HG02870 (cell line): ENCODE measurements around the gene RBM39.
A peak's percentile ranks its signal among the peaks of the same experiment; 100 is the strongest.
"Not testable (repeated sequence)": the region's sequence is repeated elsewhere in the genome, so short reads cannot be mapped to it uniquely, and the experiment has no call there.

Experiments used
- ATAC-seq: cut with Tn5 transposase; IDR thresholded peaks from one replicate; pipeline ENCODE4 v1.9.1; 2021; ENCODE audit warnings: mild to moderate bottlenecking, moderate library complexity; ENCODE audit not compliant: unreplicated experiment

RBM39 gene

DNA sequence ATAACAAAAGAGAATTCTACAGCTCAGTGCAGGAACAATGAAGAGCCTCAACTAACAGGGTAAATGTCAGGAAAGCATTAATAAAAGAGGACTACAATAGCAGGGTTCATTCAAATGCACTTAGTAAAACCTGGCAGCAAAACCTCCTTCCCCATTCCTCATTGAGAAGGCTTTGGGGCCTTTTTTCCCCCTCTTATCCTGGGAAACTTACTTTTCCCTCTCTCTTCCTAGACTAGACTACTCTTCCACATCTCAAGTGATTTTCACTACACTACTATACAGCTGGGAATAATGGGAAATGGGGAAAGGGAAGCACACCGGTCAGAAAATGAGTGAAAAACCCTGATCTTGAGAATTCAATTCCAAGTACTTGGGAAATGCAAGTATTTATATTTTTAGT, 32.8 kb downstream of the RBM39 start:
- ATAC-seq, result no peak

DNA sequence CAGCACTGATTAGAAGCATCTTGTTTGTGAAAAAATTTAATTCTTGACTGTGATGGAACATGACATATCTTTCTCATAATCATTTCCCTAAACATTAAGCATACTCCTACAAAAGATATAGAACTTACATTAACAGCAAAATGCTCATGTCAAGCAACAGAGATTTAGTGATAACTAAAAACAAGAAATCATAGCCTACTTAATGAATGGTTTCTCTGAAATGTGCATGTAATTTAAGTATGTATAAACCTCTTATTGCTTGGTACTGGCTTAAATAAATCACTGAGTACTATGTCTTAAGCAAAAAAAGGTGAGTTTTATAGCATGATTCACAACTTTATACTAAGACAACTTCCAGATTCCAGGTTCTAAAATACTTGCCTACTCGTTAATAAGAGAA, 33.6 kb downstream of the RBM39 start:
- no peak for ATAC-seq

DNA sequence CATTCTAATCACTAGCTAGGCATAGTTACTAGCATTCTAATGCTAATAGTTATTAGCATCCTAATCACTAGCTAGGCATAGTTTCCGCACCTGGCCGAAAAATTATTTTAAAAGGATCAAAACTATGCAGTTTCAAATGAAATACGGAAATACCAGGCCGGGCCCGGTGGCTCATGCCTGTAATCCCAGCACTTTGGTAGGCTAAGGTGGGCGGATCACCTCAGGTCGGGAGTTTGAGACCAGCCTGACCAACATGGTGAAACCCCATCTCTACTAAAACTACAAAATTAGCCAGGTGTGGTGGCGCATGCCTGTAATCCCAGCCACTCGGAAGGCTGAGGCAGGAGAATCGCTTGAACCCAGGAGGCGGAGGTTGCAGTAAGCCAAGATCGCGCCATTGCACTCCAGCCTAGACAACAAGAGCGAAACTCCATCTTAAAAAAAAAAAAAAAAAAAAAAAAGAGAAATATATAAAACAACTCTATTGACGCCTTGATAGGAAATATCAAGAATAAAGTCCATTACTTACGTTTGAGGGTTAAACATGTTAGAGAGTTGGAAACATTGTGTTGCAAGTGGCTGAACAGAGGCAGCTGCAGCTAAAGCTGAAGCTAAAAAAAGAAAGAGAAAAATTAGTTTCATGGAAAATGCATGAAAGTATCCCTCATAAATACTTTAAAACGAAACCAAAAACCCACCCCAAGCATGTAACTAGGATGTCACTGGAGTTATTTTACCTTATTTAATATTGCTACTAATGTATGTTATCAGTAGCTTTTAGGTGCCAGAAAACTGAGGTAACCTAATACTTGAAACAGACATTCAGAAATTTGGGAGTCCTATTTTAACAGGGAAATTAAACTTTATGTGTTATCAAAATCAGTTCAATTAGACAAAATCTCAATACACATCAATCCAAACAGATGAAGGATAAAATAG, 35.2 kb downstream of the RBM39 start:
- ATAC-seq, result not testable (repeated sequence)

DNA sequence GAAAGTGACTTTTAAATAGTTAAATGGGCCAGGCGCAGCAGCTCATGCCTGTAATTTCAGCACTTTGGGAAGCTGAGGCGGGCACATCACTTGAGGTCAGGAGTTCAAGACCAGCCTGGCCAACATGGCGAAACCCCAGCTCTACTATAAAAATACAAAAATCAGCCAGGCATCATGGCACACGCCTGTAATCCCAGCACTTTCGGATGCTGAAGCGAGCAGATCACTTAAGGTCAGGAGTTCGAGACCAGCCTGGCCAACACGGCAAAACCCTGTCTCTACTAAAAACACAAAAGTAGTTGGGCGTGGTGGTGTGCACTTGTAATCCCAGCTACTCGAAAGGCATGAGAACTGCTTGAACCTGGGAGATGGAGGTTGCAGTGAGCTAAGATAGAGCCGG, 36.2 kb downstream of the RBM39 start:
- ATAC-seq, result not testable (repeated sequence)

DNA sequence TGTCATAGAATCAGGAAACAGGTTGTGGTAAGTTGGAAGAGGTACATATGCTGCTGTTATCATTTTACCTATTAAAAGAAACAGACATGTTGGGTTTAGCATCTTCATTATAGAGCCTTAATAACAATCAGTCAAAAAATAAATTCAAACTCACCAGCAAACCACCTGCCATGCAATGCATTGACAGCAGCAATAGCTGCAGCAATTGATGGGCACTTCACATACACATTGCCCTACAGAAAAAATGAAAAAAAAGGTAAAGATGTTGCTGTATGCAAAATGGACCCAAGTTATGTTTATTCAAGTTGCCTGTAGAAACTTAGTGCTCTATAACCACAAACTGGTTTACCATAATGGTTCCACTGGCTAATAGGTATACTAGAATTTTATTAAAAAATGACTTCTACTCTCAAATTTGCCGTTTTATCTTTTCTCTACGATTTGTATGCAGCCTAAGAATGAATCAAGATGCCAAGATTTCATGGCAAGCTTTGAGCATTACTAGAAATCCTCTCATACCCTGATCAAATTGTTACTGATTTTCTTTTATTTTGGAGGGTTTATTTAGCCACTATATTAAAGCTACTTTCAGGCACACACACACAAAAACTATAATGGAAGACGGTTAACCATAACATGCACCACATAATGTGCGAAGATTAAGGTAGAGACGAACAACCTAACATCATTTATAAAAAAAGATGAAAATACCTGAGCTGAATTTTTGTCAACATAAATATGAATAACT, 37.4 kb downstream of the RBM39 start:
- ATAC-seq, result no peak

DNA sequence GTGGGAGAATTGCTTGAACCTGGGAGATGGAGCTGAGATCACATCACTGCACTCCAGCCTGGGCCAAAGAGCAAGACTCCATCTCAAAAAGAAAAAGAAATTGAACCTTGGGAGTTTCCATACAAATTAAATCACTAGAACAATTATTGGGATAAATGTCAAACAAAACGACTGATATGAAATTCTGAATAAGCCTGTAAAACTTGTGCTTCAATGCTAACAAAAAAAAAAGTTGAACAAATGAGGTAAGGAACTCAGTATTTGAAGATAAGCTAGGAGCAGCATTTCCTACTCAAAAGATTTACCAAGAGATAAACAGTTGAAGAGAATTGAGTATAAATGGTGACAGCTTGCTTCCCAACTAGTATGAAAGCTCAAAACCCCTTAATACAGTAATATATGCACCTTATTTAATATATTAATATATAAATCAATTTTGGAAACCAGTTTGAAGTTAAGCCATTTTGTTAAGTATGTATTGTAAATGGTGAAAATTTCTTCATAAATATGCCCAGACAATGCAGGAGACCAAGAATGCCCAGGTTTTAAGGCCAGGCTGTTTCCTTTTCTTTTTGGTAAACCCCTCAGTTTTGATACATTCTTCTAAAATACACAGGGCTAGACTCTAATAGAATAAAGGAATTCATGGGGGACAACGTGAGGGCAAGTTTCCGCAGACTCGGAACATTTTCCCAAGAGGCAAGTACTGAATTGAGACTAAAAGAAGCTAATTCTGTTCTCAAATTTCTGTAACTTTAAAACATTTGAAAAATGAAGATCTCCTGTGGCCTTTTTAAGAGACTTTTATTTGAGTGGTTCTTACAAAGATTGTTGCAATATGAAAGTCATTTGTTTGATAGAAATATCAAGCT, 39.0 kb downstream of the RBM39 start:
- no peak for ATAC-seq

DNA sequence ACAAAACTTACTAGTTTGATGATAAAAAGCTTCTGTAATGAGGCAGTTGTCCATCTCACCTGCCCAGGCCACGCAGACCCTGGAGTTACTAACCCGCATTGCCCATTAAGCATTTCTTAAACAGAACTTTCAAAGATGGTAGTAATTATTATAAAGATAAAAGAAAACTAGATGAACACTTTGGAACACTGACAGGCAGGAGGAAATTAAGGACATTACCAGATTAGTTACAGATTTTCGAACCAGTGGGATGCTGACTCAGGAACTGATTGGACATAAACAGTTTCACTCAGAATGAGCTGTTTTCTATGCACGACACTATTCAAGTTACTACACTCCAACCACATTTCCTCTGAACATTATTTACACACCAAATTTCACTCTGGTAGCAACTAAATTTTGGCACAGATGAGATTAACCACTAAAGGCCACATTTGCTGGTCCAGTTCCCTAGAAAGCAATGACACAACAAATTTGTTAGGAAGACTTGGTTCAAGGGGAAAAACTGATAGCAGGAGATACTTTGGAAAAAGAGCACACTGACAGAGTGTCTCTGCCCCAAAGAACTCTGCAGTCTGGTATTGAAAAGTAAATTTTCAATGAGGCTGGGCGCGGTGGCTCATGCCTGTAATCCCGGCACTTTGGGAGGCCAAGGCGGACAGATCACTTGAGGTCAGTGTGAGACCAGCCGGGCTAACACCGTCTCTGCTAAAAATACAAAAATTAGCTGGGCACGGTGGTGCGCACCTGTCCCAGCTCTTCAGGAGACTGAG, 39.8 kb downstream of the RBM39 start:
- no peak for ATAC-seq

DNA sequence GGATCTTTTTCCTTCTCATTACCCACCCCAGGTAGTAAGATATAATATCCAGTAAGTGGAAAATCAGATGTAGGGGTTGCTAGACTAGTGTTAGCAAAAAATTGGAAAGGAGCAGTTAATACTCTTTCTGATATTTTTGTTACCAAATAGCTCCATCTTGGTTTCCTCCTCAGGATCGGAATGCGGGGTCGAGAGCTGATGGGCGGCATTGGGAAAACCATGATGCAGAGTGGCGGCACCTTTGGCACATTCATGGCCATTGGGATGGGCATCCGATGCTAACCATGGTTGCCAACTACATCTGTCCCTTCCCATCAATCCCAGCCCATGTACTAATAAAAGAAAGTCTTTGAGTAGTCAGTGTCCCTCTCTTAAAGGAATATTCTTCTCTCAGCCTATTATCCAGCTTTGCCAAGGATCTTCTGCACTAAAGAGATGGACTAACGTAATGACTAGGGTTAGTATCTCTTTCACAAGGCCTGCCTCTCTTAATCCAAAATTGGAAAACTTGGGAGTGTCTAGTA, 41.4 kb downstream of the RBM39 start:
- no peak for ATAC-seq

DNA sequence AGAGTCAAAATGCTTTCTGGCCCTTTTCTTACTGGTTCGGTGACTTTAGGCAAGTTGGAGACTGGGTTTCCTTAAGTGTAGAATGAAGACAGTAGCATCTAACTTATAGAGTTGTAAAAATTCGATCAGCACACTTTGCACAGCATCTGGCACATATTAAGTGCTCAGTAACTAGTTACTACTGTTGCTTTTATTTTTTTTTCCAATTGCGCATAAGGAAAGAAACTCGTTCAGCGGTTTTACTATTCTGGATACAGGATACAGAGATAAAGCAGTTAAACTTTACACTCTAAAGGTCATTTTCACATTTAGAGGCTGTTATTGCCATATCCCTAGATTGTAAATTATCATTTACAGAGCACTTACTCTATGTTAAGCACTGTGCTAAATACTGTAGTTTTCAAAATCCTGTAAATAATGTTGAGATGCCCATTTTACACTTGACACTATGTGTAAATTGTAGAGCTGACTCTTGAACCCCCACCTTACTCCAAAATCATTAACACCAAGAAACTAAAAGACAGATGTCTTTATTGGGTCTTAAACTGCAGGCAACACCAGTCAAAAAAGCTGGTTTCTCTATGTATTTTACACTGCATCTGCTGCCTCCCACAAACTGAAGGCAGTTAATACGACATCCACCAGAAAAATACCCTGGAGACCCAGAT, 42.0 kb downstream of the RBM39 start:
- no peak for ATAC-seq

DNA sequence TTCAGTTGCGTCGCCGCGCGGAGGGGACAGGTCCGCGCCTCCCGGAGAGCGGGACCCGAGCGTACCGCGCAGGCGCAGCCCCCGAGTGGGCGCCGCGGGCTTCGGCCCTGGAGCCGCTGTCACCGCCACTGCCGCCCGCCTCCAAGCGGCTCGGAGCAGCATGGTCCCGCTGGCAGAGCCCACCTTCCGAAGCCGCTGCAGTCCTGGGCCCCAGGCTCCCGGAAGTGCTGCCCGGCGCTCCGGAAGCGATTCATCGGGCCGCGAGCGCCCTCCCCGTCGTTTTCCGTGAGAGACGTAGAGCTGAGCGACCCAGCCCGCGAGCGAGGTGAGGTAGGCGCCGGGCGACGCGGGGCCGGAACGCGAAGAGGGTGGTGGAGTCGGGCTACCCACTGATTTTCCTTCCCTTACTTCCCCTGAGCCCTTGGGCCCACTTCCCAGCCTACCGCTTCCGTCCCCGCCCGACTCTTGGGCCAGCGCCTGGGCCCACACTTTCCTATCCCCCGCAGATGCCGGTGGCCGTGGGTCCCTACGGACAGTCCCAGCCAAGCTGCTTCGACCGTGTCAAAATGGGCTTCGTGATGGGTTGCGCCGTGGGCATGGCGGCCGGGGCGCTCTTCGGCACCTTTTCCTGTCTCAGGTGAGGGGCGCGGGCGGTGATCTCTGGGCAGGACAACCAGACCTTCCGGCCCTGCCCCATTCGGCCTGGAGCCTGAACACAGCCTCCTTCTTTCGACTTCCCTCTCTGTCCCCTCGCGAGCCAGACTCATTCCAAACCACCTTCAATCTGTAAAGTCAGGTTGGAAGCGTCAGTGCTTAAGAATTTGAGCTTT, 42.7 kb downstream of the RBM39 start, which contains the start of the genes NFS1 and ROMO1:
Gene NFS1, minus strand, starts transcription at position 226 of the 830 bp plus-strand sequence. Its CDS starts 64 bp downstream, at position 162.
Gene ROMO1, plus strand, starts transcription at position 279 of the 830 bp plus-strand sequence. Its CDS starts 228 bp downstream, at position 507.
- peak; percentile 55 for ATAC-seq

DNA sequence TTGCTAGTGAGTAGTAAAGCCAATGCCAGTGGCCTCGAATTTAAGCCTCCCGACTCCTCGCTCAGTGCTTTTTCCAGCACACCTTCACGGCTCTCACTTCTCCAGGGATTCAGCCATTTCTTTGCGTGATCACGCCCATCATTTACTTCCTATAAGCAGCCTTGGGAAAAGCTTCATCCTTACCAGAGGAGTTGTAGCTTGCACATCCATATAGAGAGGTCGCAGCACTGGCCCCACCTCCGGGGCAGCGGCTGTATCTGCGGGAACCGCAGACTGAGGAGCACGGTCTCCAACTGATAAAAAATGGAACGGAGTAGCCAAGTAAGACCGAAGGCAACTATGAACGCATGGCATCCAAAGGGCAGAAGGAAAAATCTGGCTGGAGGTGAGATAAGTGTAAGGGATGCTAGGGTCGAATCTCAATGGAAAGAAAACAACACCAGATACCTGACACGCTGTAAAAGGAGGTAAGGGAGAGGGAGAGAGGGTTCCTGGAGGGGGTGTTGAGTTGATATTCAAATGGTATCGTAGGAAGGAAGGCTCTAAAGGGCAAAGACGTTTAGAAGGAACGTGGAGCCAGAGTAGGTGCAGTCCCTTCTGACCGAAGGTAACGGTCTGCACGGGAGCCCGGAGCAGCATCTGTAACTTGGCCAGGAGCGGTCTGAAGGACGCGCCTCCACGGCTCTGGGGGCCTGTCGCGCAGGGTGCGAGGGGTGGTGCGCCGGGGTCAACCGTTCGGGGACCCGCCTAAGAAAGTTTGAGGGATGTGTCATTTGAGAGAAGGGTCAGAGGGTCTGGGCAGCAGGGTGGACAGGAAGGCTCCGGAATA, 43.5 kb downstream of the RBM39 start:
- no peak for ATAC-seq

DNA sequence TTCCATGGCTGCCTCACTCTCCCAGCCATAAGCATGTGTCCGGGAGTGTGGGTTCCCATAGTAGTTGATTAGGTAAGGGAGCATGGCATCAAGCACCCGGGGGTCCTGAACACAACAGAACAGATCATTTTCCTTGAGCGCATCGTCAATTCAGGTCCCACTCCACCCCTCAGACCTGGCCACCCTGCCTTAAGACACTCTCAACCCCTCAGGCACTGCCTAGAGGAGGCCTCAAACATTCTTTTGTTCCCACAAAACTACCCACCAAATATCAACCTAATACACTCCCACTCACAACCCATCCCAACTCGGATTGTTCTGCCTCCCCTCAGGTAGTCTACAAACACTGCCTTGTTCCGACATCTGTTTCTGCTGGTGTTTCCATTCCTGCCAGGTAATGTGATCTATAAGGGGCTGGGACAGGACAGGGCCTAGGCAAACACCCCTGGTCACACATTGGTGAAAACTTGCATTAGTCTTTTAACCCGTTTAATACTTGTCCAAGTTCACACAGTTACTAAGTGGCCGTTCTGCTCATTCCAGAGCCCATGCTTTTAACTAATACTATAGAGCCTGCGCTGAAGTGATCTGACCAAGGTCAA, 44.3 kb downstream of the RBM39 start:
- ATAC-seq, result no peak

DNA sequence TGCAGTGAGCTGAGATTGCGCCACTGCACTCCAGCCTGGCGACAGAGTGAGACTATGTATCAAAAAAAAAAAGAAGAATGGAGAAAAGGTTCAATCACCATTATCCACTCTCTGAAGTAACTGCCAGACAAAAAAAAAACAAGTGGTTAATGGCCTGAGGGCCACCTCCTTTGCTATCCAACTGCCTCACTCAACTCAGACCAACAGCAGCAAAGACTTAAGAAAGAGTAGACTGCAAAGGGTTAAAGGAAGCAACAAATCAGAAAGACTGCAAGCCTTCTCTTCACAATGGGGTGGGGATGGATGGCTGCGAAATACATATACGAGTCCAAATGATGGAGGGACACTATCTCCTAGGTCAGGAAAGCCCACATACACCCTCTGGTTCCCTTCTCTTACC, 46.1 kb downstream of the RBM39 start:
- ATAC-seq, result no peak

DNA sequence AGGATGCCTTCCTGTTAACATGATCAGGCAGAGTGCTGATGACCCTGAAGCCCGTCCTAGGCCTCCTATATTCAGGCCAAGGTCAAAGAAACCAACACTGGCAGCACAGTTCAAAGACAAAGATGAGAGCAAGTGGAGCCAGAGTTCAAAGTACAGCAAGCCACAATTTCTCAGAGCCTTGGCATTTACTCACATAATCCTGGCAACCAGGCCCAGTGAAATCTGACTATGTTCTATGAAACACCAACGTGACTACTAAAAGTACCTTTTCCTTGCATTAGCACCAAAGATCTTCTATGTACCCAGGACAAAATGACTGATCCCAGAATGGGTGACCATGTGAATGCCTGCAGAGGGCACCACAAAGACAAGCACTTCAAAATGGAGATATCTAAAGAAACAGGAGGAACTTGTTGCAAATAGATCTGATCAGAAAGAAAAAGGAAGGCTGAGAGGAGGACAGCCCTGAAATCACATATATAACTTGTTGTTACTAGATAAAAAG, 46.8 kb downstream of the RBM39 start:
- ATAC-seq, result no peak

DNA sequence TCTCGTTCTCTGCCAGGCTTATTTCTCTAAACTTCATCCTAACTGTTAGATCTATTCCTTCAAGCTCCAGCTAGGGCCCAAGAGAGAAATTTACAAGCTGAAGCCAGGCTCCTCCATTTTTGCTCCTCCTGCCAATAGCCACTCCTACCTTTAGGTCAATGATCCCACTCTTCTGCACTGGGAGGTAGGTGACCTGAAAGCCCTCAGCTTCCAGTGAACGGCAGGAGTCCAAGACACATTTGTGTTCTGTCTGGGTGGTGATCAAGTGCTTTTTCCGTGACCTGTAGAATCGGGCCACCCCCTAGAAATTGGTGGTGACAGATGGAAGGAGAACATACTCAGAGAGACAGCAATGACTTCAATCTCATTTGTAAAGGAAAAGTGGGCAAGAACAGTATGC, 51.8 kb downstream of the RBM39 start:
- ATAC-seq, result no peak

DNA sequence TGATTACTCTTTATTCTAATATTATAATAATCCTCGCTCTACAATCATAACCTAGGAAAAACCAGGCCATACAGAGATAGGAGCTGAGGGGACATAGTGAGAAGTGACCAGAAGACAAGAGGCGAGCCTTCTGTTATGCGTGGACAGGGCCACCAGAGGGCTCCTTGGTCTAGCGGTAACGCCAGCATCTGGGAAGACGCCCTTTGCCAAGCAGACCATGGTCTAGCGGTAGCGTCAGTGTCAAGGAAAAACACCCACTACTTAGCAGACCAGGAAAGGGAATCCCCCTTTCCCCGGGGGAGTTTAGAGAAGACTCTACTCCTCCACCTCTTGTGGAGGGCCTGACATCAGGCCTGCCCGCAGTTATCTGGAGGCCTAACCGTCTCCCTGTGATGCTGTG, 55.2 kb downstream of the RBM39 start:
- ATAC-seq, result not testable (repeated sequence)

DNA sequence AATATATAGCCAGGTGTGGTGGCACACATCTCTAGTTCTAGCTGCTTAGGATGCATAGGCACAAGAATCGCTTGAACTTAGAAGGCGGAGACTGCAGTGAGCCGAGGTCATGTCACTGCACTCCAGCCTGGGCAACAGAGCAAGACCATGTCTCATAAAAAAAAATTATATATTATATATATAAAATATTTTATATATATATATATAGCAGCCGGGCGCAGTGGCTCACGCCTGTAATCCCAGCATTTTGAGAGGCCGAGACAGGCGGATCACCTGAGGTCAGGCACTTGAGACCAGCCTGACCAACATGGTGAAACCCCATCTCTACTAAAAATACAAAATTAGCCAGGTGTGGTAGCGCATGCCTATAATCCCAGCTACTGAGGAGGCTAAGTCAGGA, 56.7 kb downstream of the RBM39 start:
- ATAC-seq, result not testable (repeated sequence)
